OCI-LY3 (cell line): Measurements from ENCODE around the gene RTP2.

Experiments used
- H2AFZ ChIP-seq: fragments of 200-600, 300-600 bp; shearing (Covaris generic); 2 replicates; pipeline ENCODE4 v1.6.0; 2014; ENCODE audit warnings: antibody characterized with exemption, low read depth, low read length
- H3K27ac ChIP-seq: fragments of 200-600, 300-600 bp; sonication (generic); 2 replicates; pipeline ENCODE4 v1.5.1; 2014; ENCODE audit warnings: mild to moderate bottlenecking, low read length, moderate library complexity, mixed read lengths
- H3K27me3 ChIP-seq: fragments of 200-600, 300-600 bp; sonication (generic); 2 replicates; pipeline ENCODE4 v1.6.1; 2014; ENCODE audit warnings: low read depth, low read length, mixed read lengths
- H3K36me3 ChIP-seq: fragments of 200-600, 300-600 bp; sonication (generic); replicated peaks from 2 replicates; pipeline ENCODE3; 2014; ENCODE audit warnings: low read depth, low read length, mixed read lengths
- H3K4me1 ChIP-seq: fragments of 300-600, 200-600 bp; sonication (generic); 2 replicates; pipeline ENCODE4 v1.6.1; 2014; ENCODE audit warnings: low read length, mixed read lengths
- H3K4me2 ChIP-seq: fragments of 200-600, 300-600 bp; sonication (generic); 2 replicates; pipeline ENCODE4 v1.6.1; 2014; ENCODE audit warnings: low read length, mixed read lengths
- H3K4me3 ChIP-seq: fragments of 300-600, 200-600 bp; sonication (generic); 2 replicates; pipeline ENCODE4 v1.5.1; 2014; ENCODE audit warnings: antibody characterized with exemption, mild to moderate bottlenecking, low read length, moderate library complexity
- H3K79me2 ChIP-seq: fragments of 300-600, 200-600 bp; shearing (Covaris generic); 2 replicates; pipeline ENCODE4 v1.6.1; 2014; ENCODE audit warnings: mild to moderate bottlenecking, low read length, mixed read lengths
- H3K9ac ChIP-seq: fragments of 300-600, 200-600 bp; shearing (Covaris generic); 2 replicates; pipeline ENCODE4 v1.6.0; 2014; ENCODE audit warnings: mild to moderate bottlenecking, low read length, moderate library complexity
- H3K9me3 ChIP-seq: fragments of 200-600, 300-600 bp; shearing (Covaris generic); 2 replicates; pipeline ENCODE4 v1.6.1; 2014; ENCODE audit warnings: low read length, mixed read lengths; ENCODE audit not compliant: insufficient read depth
- H4K20me1 ChIP-seq: fragments of 200-600, 300-600 bp; sonication (generic); 2 replicates; pipeline ENCODE4 v1.6.1; 2016; ENCODE audit warnings: low read length, mixed read lengths; ENCODE audit not compliant: insufficient read depth
- CTCF ChIP-seq: fragments of 200-600, 300-600 bp; sonication (generic); IDR thresholded peaks from 2 replicates; pipeline ENCODE4 v1.5.1; 2014; ENCODE audit warnings: antibody characterized with exemption, low read length, low read depth
- EZH2phosphoT487 ChIP-seq: fragments of 200-600 bp; shearing (Covaris generic); IDR thresholded peaks from 2 replicates; pipeline ENCODE4 v1.6.1; 2018; ENCODE audit warnings: antibody characterized with exemption, mixed run types, low read depth

Gene RTP2

GRCh38 chr3:187669675-187670504 is 32.5 kb downstream of the RTP2 start, which contains the start of gene SST:
Gene SST (minus strand): TSS chr3:187670394. CDS start chr3:187670291, 103 bp downstream.
- no peak within 1 kb of the TSS for H3K4me3 ChIP-seq
- H3K27ac ChIP-seq, result no peak within 1 kb of the TSS
- peaks cover 13% of the 10 kb centered on the region for H3K4me1 ChIP-seq
- no peaks in the 10 kb centered on the region for H4K20me1 ChIP-seq
- H2AFZ ChIP-seq, result no peak within 1 kb of the TSS
- H3K9me3 ChIP-seq, result no peaks in the 10 kb centered on the region
- no peak for TF ChIP-seq EZH2phosphoT487
- TF ChIP-seq CTCF, result no peak
- no peaks in the 10 kb centered on the region for H3K79me2 ChIP-seq
- H3K4me2 ChIP-seq, result no peak within 1 kb of the TSS
- peaks cover 66% of the 10 kb centered on the region for H3K27me3 ChIP-seq
- no peaks in the 10 kb centered on the region for H3K36me3 ChIP-seq
- no peak within 1 kb of the TSS for H3K9ac ChIP-seq

GRCh38 chr3:187667526-187667925 is 34.8 kb downstream of the RTP2 start:
- H3K36me3 ChIP-seq, result no peaks in the 10 kb centered on the region
- no peaks in the 10 kb centered on the region for H4K20me1 ChIP-seq
- H3K9me3 ChIP-seq, result peaks cover under 1% of the 10 kb centered on the region; the same call in 1 of the 2 replicates
- H3K4me1 ChIP-seq, result peaks cover 29% of the 10 kb centered on the region
- H3K4me2 ChIP-seq, result no peak overlapping the region
- no peak overlapping the region for H3K9ac ChIP-seq
- no peak overlapping the region for H3K27ac ChIP-seq
- H3K4me3 ChIP-seq, result no peak overlapping the region
- no peak overlapping the region for H2AFZ ChIP-seq
- no peaks in the 10 kb centered on the region for H3K79me2 ChIP-seq
- H3K27me3 ChIP-seq, result peaks cover 53% of the 10 kb centered on the region
- TF ChIP-seq EZH2phosphoT487 (no peak), CTCF (no peak)

- H3K36me3 ChIP-seq, result no peaks in the 10 kb centered on the region
- no peak overlapping the region for H3K27ac ChIP-seq
- H3K27me3 ChIP-seq, result peaks cover 45% of the 10 kb centered on the region
- H4K20me1 ChIP-seq, result no peaks in the 10 kb centered on the region
- H3K9ac ChIP-seq, result no peak overlapping the region
- 0 out of 2 replicates have a peak overlapping the region, but pooled peaks have one; percentile 3 for H3K4me2 ChIP-seq
- no peaks in the 10 kb centered on the region for H3K79me2 ChIP-seq
- H3K9me3 ChIP-seq, result peaks cover 7% of the 10 kb centered on the region; the same call in 1 of the 2 replicates
- H3K4me3 ChIP-seq, result no peak overlapping the region
- no peak overlapping the region for H2AFZ ChIP-seq
- TF ChIP-seq CTCF (no peak), EZH2phosphoT487 (no peak)
- H3K4me1 ChIP-seq, result peaks cover 30% of the 10 kb centered on the region
Observed at GRCh38 chr3:187665764-187666402, 36.5 kb downstream of the RTP2 start.

- Histone ChIP-seq H3K4me2 (peak overlapping the region; percentile 31), H3K27me3 (peaks cover 40% of the 10 kb centered on the region), H3K79me2 (no peaks in the 10 kb centered on the region), H3K4me1 (peaks cover 30% of the 10 kb centered on the region), H3K27ac (no peak overlapping the region), H3K9me3 (peaks cover 7% of the 10 kb centered on the region; the same call in 1 of the 2 replicates), H3K9ac (no peak overlapping the region), H2AFZ (no peak overlapping the region), H3K36me3 (no peaks in the 10 kb centered on the region), H4K20me1 (no peaks in the 10 kb centered on the region), H3K4me3 (no peak overlapping the region)
- TF ChIP-seq CTCF (no peak), EZH2phosphoT487 (no peak)
Observed at GRCh38 chr3:187665010-187665409, 37.3 kb downstream of the RTP2 start.
